ENCODE data around the gene PKNOX2. TPM values are rescaled to one million over a fixed set of nuclear protein-coding genes. Genes with fewer than 3 reads are reported as not detected.

PKNOX2 gene
- total RNA-seq, 2 experiments from 2014 or later, result not detected

GRCh38 chr11:125367710-125368109 lies 203.2 kb downstream of the PKNOX2 start:
- DNase-seq (ENCODE audit: low spot score), result no peak
- no peaks in the 10 kb centered on the region for H3K9me2 ChIP-seq (ENCODE audit: insufficient read depth, low read length)
- ChIA-PET CTCF (ENCODE audit: unreplicated experiment) (interaction anchor here (0.6 to 1.0 kb wide), 2 partner anchors 37 to 430 kb away, joined by 3 to 4 read pairs; no protein-coding TSS in a partner anchor), POLR2A (no interaction called here)
- BruUV-seq (replicated peaks), result no TSS peak
- intact Hi-C loops (cut with micrococcal nuclease; ENCODE audit: unreplicated experiment), result no loop called here
- no peaks in the 10 kb centered on the region for H3K4me1 ChIP-seq (ENCODE audit: insufficient read depth, low read length, poor library complexity, severe bottlenecking)
- H3K79me2 ChIP-seq (ENCODE audit: insufficient read depth, low read depth, low read length), result no peaks in the 10 kb centered on the region
- TF ChIP-seq, protein P1, sequence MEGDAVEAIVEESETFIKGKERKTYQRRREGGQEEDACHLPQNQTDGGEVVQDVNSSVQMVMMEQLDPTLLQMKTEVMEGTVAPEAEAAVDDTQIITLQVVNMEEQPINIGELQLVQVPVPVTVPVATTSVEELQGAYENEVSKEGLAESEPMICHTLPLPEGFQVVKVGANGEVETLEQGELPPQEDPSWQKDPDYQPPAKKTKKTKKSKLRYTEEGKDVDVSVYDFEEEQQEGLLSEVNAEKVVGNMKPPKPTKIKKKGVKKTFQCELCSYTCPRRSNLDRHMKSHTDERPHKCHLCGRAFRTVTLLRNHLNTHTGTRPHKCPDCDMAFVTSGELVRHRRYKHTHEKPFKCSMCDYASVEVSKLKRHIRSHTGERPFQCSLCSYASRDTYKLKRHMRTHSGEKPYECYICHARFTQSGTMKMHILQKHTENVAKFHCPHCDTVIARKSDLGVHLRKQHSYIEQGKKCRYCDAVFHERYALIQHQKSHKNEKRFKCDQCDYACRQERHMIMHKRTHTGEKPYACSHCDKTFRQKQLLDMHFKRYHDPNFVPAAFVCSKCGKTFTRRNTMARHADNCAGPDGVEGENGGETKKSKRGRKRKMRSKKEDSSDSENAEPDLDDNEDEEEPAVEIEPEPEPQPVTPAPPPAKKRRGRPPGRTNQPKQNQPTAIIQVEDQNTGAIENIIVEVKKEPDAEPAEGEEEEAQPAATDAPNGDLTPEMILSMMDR (conservative IDR thresholded peaks at IDR 0.05; ENCODE audit: low read length), result no peak
- no peak for TF ChIP-seq EZH2phosphoT487 (IDR thresholded peaks at IDR 0.05; ENCODE audit: borderline replicate concordance, low read depth, low read length)
- no peaks in the 10 kb centered on the region for H3K9me3 ChIP-seq (ENCODE audit: low read length)
- H3K36me3 ChIP-seq (ENCODE audit: insufficient read depth, low read length), result no peaks in the 10 kb centered on the region
- no peak overlapping the region for H3K4me3 ChIP-seq (ENCODE audit: low read depth, low read length, poor library complexity, severe bottlenecking)
- H4K20me1 ChIP-seq (ENCODE audit: insufficient read depth, low read length), result no peaks in the 10 kb centered on the region
- H3K27ac ChIP-seq (ENCODE audit: low read depth, low read length, poor library complexity, severe bottlenecking), result no peak overlapping the region
- no peak overlapping the region for H3K4me2 ChIP-seq (ENCODE audit: low read length)
- H2AFZ ChIP-seq (ENCODE audit: low read length), result no peak overlapping the region

DNA sequence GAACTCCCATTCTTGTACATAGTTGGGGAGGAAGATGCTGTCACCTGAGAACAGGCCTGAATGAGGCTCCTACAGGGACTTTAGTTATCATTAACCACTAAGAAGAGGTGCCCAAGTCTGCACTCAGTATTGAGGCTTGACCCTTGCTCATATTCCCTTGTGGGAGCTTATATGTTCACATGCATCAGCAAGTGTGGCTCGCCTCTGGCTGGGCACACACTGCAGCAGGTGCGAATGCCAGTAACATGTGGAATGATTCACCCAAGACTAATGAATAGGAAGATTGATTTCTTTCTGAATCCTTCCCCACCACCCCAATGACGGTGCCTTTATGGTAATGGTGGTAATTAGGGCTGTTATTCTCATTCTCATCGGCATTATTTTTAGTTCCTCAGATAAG lies 204.2 kb downstream of the PKNOX2 start:
- H3K9me3 ChIP-seq (ENCODE audit: low read length), result no peaks in the 10 kb centered on the region
- H3K27ac ChIP-seq (ENCODE audit: low read depth, low read length, poor library complexity, severe bottlenecking), result no peak overlapping the region
- BruUV-seq (replicated peaks), result no TSS peak
- DNase-seq (ENCODE audit: low spot score), result no peak
- H2AFZ ChIP-seq (ENCODE audit: low read length), result no peak overlapping the region
- no peaks in the 10 kb centered on the region for H3K79me2 ChIP-seq (ENCODE audit: insufficient read depth, low read depth, low read length)
- H3K36me3 ChIP-seq (ENCODE audit: insufficient read depth, low read length), result no peaks in the 10 kb centered on the region
- intact Hi-C loops (cut with micrococcal nuclease; ENCODE audit: unreplicated experiment), result no loop called here
- TF ChIP-seq EZH2phosphoT487 (IDR thresholded peaks at IDR 0.05; ENCODE audit: borderline replicate concordance, low read depth, low read length), result no peak
- TF ChIP-seq, protein P1 (conservative IDR thresholded peaks at IDR 0.05; ENCODE audit: low read length), result no peak
- H3K4me2 ChIP-seq (ENCODE audit: low read length), result no peak overlapping the region
- POLR2A ChIA-PET, result no interaction called here
- CTCF ChIA-PET (ENCODE audit: unreplicated experiment), result interaction anchor here (1.0 kb wide), 1 partner anchor 36 kb away, joined by 3 read pairs; no protein-coding TSS in a partner anchor
- H3K9me2 ChIP-seq (ENCODE audit: insufficient read depth, low read length), result no peaks in the 10 kb centered on the region
- H4K20me1 ChIP-seq (ENCODE audit: insufficient read depth, low read length), result no peaks in the 10 kb centered on the region
- no peak overlapping the region for H3K4me3 ChIP-seq (ENCODE audit: low read depth, low read length, poor library complexity, severe bottlenecking)
- H3K4me1 ChIP-seq (ENCODE audit: insufficient read depth, low read length, poor library complexity, severe bottlenecking), result no peaks in the 10 kb centered on the region

DNA sequence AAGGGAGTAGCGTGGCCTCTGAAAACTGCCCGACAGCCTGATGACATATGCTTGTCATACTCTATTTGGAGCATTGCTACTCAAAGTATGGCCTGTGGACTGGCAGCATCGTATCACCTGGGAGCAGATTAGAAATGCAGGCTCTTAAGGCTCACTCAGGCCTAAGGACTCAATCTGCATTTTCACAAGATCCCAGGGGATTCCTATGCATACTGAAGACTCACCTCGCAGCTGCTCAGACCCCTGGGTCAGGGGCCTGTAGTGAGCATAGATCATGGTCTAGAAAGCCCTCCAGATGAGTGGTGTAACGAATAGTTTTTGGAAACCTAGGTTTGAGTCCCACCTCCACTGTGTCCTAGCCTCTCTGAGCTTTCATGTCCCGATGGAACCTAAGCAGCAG lies 205.3 kb downstream of the PKNOX2 start:
- Histone ChIP-seq H3K9me2 (ENCODE audit: insufficient read depth, low read length) (no peaks in the 10 kb centered on the region), H2AFZ (ENCODE audit: low read length) (no peak overlapping the region), H3K9me3 (ENCODE audit: low read length) (no peaks in the 10 kb centered on the region), H3K4me1 (ENCODE audit: insufficient read depth, low read length, poor library complexity, severe bottlenecking) (no peaks in the 10 kb centered on the region), H3K4me3 (ENCODE audit: low read depth, low read length, poor library complexity, severe bottlenecking) (no peak overlapping the region), H3K4me2 (ENCODE audit: low read length) (no peak overlapping the region), H4K20me1 (ENCODE audit: insufficient read depth, low read length) (no peaks in the 10 kb centered on the region), H3K36me3 (ENCODE audit: insufficient read depth, low read length) (no peaks in the 10 kb centered on the region), H3K27ac (ENCODE audit: low read depth, low read length, poor library complexity, severe bottlenecking) (no peak overlapping the region), H3K79me2 (ENCODE audit: insufficient read depth, low read depth, low read length) (no peaks in the 10 kb centered on the region)
- ChIA-PET CTCF (ENCODE audit: unreplicated experiment) (no interaction called here), POLR2A (no interaction called here)
- no peak for DNase-seq (ENCODE audit: low spot score)
- BruUV-seq (replicated peaks), result no TSS peak
- TF ChIP-seq, protein P1 (conservative IDR thresholded peaks at IDR 0.05; ENCODE audit: low read length), result no peak
- no peak for TF ChIP-seq EZH2phosphoT487 (IDR thresholded peaks at IDR 0.05; ENCODE audit: borderline replicate concordance, low read depth, low read length)
- intact Hi-C loops (cut with micrococcal nuclease; ENCODE audit: unreplicated experiment), result no loop called here

Measured in OCI-LY7 (cell line).